SK-N-SH treated with all-trans-retinoic acid at 6 μM for 48 hours (cell line): ENCODE measurements around the gene SLC2A2.

Experiments used
- ATAC-seq: fragments of 200-7000 bp; cut with Tn5 transposase; 3 replicates; pipeline ENCODE4 v1.9.1; 2020; ENCODE audit warnings: mild to moderate bottlenecking, moderate library complexity
- ARNTL ChIP-seq: fragments of 450-650 bp; formaldehyde crosslinking; IDR thresholded peaks from 2 replicates; pipeline ENCODE4 v1.5.0; 2020; ENCODE audit warnings: low read depth, mild to moderate bottlenecking, moderate library complexity, borderline replicate concordance
- CSDC2 ChIP-seq: fragments of 250-450 bp; sonication (Bioruptor Pico); IDR thresholded peaks from 2 replicates; pipeline ENCODE4 v1.5.0; 2020; ENCODE audit warnings: mild to moderate bottlenecking, moderate library complexity
- ESRRG ChIP-seq: fragments of 250-450 bp; sonication (Bioruptor Pico); IDR thresholded peaks from 2 replicates; pipeline ENCODE4 v1.6.1; 2021; ENCODE audit warnings: mild to moderate bottlenecking
- GLIS3 ChIP-seq: fragments of 250-450 bp; sonication (Bioruptor Pico); IDR thresholded peaks from 2 replicates; pipeline ENCODE4 v1.5.0; 2020; ENCODE audit warnings: mild to moderate bottlenecking, moderate library complexity
- OSR1 ChIP-seq: fragments of 250-450 bp; sonication (Bioruptor Pico); IDR thresholded peaks from 2 replicates; pipeline ENCODE4 v1.8.0; 2022; ENCODE audit warnings: moderate library complexity, mild to moderate bottlenecking, inconsistent platforms
- PPARA ChIP-seq: fragments of 250-450 bp; sonication (Bioruptor Pico); IDR thresholded peaks from 2 replicates; pipeline ENCODE4 v1.5.0; 2020; ENCODE audit warnings: mild to moderate bottlenecking, borderline replicate concordance
- RARB ChIP-seq: fragments of 250-450 bp; sonication (Bioruptor Pico); IDR thresholded peaks from 2 replicates; pipeline ENCODE4 v1.8.0; 2021; ENCODE audit warnings: mild to moderate bottlenecking, moderate library complexity
- SNAI2 ChIP-seq: fragments of 250-450 bp; sonication (Bioruptor Pico); IDR thresholded peaks from 2 replicates; pipeline ENCODE4 v1.5.0; 2020; ENCODE audit warnings: mild to moderate bottlenecking, moderate library complexity
- TCF4 ChIP-seq: fragments of 250-450 bp; sonication (Bioruptor Pico); IDR thresholded peaks from 2 replicates; pipeline ENCODE4 v1.8.0; 2021; ENCODE audit warnings: mild to moderate bottlenecking, moderate library complexity, borderline replicate concordance
- ZC3H10 ChIP-seq: fragments of 250-450 bp; sonication (Bioruptor Pico); IDR thresholded peaks from 2 replicates; pipeline ENCODE4 v1.5.1; 2021; ENCODE audit warnings: mild to moderate bottlenecking, moderate library complexity
- ZFP3 ChIP-seq: fragments of 250-450 bp; sonication (Bioruptor Pico); IDR thresholded peaks from 2 replicates; pipeline ENCODE4 v1.5.0; 2020; ENCODE audit warnings: mild to moderate bottlenecking, moderate library complexity
- ZFP30 ChIP-seq: fragments of 450-650 bp; formaldehyde crosslinking; IDR thresholded peaks from 2 replicates; pipeline ENCODE4 v1.5.0; 2022; ENCODE audit warnings: mild to moderate bottlenecking, moderate library complexity
- ZNF565 ChIP-seq: fragments of 450-650 bp; formaldehyde crosslinking; conservative IDR thresholded peaks from 2 replicates; pipeline ENCODE4 v1.5.0; 2020; ENCODE audit warnings: low read depth, mild to moderate bottlenecking, moderate library complexity
- ZNF8 ChIP-seq: fragments of 450-650 bp; formaldehyde crosslinking; IDR thresholded peaks from 2 replicates; pipeline ENCODE4 v1.5.0; 2020; ENCODE audit warnings: mild to moderate bottlenecking, moderate library complexity
- TF ChIP-seq, protein P1 (sequence below): fragments of 250-450 bp; sonication (Bioruptor Pico); IDR thresholded peaks from 2 replicates; pipeline ENCODE4 v1.5.1; 2020; ENCODE audit warnings: low read depth, mild to moderate bottlenecking, moderate library complexity
- TF ChIP-seq, protein P2 (sequence below): fragments of 250-450 bp; sonication (Bioruptor Pico); IDR thresholded peaks from 2 replicates; pipeline ENCODE4 v1.5.1; 2021; ENCODE audit warnings: mild to moderate bottlenecking, moderate library complexity
- TF ChIP-seq, protein P3 (sequence below): fragments of 250-450 bp; sonication (Bioruptor Pico); IDR thresholded peaks from 2 replicates; pipeline ENCODE4 v1.5.0; 2020; ENCODE audit warnings: mild to moderate bottlenecking, moderate library complexity
- TF ChIP-seq, protein P4 (sequence below): fragments of 250-450 bp; sonication (Bioruptor Pico); IDR thresholded peaks from 2 replicates; pipeline ENCODE4 v1.8.0; 2021; ENCODE audit warnings: low read depth, mild to moderate bottlenecking, moderate library complexity, borderline replicate concordance

Gene SLC2A2

DNA sequence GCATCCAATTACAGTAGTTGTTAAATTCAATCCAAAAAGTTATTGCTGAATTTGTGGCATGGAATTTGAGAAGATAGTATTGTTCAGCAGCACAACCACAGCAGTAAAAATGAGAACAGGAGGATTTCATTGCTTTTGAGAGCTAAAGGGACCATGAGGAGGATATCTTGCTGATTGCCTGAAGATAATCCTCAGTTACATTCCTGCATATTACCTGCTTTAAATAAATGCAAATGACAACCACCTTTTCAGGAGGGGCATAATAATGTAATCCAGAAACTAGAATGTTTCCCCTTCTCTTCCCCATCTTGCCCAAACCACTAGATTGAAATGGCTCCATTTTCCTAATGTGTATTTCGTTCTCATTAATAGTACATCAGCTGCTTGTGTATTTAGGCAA lies 35.2 kb upstream of the SLC2A2 start:
- TF ChIP-seq ZNF565 (CRISPR knock-in tag) (no peak), ZC3H10 (CRISPR knock-in tag) (no peak), OSR1 (CRISPR knock-in tag) (no peak), RARB (CRISPR knock-in tag) (no peak), PPARA (CRISPR knock-in tag) (no peak), ARNTL (CRISPR knock-in tag) (no peak)
- TF ChIP-seq, protein P1, sequence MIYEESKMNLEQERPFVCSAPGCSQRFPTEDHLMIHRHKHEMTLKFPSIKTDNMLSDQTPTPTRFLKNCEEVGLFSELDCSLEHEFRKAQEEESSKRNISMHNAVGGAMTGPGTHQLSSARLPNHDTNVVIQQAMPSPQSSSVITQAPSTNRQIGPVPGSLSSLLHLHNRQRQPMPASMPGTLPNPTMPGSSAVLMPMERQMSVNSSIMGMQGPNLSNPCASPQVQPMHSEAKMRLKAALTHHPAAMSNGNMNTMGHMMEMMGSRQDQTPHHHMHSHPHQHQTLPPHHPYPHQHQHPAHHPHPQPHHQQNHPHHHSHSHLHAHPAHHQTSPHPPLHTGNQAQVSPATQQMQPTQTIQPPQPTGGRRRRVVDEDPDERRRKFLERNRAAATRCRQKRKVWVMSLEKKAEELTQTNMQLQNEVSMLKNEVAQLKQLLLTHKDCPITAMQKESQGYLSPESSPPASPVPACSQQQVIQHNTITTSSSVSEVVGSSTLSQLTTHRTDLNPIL (CRISPR knock-in tag): no peak
- no peak for ATAC-seq

DNA sequence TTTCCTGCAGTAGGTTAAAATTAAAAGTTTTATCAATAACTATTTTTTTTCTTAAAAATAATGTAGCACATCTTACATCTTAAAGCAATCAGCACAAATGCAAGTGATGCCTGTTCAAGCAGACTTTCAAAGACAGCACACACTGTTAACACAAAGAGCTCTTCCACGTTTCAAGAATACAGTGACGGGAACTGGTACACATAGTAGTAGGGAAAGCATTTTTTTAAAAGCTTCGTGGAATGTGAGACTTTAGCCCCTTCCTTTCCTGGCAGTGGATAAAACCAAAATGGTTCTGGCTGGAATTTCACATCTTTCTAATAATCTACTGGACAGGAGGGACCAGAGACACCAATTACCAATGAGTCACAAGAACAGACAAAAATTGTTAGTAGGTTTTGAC lies 33.5 kb upstream of the SLC2A2 start:
- ATAC-seq: no peak
- TF ChIP-seq ZFP30 (CRISPR knock-in tag) (no peak), GLIS3 (CRISPR knock-in tag) (no peak), ZFP3 (CRISPR knock-in tag) (no peak), ESRRG (CRISPR knock-in tag) (no peak), TCF4 (CRISPR knock-in tag) (no peak), ARNTL (CRISPR knock-in tag) (no peak), SNAI2 (CRISPR knock-in tag) (no peak)
- TF ChIP-seq, protein P1 (CRISPR knock-in tag): no peak
- TF ChIP-seq, protein P2, sequence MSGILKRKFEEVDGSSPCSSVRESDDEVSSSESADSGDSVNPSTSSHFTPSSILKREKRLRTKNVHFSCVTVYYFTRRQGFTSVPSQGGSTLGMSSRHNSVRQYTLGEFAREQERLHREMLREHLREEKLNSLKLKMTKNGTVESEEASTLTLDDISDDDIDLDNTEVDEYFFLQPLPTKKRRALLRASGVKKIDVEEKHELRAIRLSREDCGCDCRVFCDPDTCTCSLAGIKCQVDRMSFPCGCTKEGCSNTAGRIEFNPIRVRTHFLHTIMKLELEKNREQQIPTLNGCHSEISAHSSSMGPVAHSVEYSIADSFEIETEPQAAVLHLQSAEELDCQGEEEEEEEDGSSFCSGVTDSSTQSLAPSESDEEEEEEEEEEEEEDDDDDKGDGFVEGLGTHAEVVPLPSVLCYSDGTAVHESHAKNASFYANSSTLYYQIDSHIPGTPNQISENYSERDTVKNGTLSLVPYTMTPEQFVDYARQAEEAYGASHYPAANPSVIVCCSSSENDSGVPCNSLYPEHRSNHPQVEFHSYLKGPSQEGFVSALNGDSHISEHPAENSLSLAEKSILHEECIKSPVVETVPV (CRISPR knock-in tag): no peak

DNA sequence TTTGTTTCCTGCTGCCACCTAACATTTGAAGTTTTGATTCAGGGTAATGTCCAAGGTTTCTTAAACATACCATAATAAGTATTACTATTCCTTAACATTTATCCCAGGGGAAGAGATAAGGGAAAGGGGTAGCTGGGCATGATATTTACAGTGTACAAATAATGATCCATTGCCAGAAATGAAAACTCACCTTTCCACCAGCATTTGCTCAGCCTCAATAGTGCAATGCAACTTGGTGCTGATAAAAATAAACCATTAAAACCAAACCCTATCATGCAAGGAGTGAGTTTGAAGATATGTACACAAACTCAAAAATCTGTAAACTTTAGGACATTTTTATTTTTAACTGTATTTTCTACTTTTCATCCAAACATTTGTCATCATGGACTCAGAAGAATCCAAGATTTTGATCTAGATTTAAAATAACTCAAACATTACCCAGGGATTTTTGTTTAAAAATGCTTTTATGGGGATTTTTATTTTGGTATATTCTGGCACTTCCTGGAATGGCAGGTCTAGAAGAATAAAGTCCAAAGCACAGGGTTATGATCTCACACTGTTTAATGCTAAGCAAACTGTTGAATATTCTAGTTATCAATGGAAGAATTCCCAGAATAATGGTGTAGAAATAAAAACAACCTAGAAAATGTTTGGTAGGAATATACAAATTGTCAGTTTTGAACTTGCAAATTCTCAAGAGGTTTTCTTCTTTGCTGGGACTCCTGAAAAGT lies 32.5 kb upstream of the SLC2A2 start:
- TF ChIP-seq, protein P2 (CRISPR knock-in tag): no peak
- TF ChIP-seq ARNTL (CRISPR knock-in tag) (no peak), PPARA (CRISPR knock-in tag) (no peak), ZNF565 (CRISPR knock-in tag) (no peak), ZNF8 (CRISPR knock-in tag) (no peak), ZFP3 (CRISPR knock-in tag) (no peak), CSDC2 (CRISPR knock-in tag) (no peak), RARB (CRISPR knock-in tag) (no peak)
- TF ChIP-seq, protein P3, sequence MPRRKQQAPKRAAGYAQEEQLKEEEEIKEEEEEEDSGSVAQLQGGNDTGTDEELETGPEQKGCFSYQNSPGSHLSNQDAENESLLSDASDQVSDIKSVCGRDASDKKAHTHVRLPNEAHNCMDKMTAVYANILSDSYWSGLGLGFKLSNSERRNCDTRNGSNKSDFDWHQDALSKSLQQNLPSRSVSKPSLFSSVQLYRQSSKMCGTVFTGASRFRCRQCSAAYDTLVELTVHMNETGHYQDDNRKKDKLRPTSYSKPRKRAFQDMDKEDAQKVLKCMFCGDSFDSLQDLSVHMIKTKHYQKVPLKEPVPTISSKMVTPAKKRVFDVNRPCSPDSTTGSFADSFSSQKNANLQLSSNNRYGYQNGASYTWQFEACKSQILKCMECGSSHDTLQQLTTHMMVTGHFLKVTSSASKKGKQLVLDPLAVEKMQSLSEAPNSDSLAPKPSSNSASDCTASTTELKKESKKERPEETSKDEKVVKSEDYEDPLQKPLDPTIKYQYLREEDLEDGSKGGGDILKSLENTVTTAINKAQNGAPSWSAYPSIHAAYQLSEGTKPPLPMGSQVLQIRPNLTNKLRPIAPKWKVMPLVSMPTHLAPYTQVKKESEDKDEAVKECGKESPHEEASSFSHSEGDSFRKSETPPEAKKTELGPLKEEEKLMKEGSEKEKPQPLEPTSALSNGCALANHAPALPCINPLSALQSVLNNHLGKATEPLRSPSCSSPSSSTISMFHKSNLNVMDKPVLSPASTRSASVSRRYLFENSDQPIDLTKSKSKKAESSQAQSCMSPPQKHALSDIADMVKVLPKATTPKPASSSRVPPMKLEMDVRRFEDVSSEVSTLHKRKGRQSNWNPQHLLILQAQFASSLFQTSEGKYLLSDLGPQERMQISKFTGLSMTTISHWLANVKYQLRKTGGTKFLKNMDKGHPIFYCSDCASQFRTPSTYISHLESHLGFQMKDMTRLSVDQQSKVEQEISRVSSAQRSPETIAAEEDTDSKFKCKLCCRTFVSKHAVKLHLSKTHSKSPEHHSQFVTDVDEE: no peak
- TF ChIP-seq, protein P4, sequence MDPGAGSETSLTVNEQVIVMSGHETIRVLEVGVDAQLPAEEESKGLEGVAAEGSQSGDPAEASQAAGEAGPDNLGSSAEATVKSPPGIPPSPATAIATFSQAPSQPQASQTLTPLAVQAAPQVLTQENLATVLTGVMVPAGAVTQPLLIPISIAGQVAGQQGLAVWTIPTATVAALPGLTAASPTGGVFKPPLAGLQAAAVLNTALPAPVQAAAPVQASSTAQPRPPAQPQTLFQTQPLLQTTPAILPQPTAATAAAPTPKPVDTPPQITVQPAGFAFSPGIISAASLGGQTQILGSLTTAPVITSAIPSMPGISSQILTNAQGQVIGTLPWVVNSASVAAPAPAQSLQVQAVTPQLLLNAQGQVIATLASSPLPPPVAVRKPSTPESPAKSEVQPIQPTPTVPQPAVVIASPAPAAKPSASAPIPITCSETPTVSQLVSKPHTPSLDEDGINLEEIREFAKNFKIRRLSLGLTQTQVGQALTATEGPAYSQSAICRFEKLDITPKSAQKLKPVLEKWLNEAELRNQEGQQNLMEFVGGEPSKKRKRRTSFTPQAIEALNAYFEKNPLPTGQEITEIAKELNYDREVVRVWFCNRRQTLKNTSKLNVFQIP: no peak
- no peak for ATAC-seq
